A549 (cell line): Measurements from ENCODE around the gene MRPL23.

ENCODE experiments used
- CBX8 ChIP-seq: fragments of 200-600 bp; sonication (generic); IDR thresholded peaks from 2 replicates; pipeline ENCODE4 v1.6.1; 2016
- POLR2A ChIP-seq: IDR thresholded peaks from 2 replicates; pipeline ENCODE4 v1.6.1; 2012; ENCODE audit warnings: mild to moderate bottlenecking, low read length
- SREBF2 ChIP-seq: fragments of 450-650 bp; IDR thresholded peaks from 2 replicates; pipeline ENCODE4 v1.6.1; 2014; ENCODE audit warnings: mild to moderate bottlenecking, moderate library complexity

GRCh38 chr11:1923201-1923956, 23.8 kb upstream of the MRPL23 start:
- TF ChIP-seq SREBF2 (no peak), CBX8 (no peak), POLR2A (no peak)
